Type B pancreatic cell (in vitro differentiated cells): ENCODE measurements around the gene OR8D4. TPM values are rescaled to one million over a fixed set of nuclear protein-coding genes. Genes with fewer than 3 reads are reported as not detected.

Experiments used
- DNase-seq: peaks from one replicate; pipeline ENCODE4 v3.0.0; 2021; ENCODE audit warnings: mixed read lengths; ENCODE audit not compliant: unreplicated experiment; ENCODE audit errors: extremely low spot score
- H3K27ac Mint-ChIP-seq: 2 replicates; pipeline ENCODE4 v1.8.0; 2021; ENCODE audit warnings: mild to moderate bottlenecking, mixed read lengths
- H3K27me3 Mint-ChIP-seq: 2 replicates; pipeline ENCODE4 v1.8.0; 2021; ENCODE audit warnings: mixed read lengths
- H3K36me3 Mint-ChIP-seq: 2 replicates; pipeline ENCODE4 v1.8.0; 2021; ENCODE audit warnings: mixed read lengths
- H3K4me1 Mint-ChIP-seq: one replicate; pipeline ENCODE4 v1.8.0; 2021; ENCODE audit warnings: mixed read lengths; ENCODE audit not compliant: unreplicated experiment
- H3K4me3 Mint-ChIP-seq: 2 replicates; pipeline ENCODE4 v1.8.0; 2021; ENCODE audit warnings: mild to moderate bottlenecking, mixed read lengths
- H3K9me3 Mint-ChIP-seq: 2 replicates; pipeline ENCODE4 v1.8.0; 2021; ENCODE audit warnings: mixed read lengths
- total RNA-seq: library from RNA; stranded (reverse); gene quantifications from 2 replicates; pipeline ENCODE4 v1.2.1, GENCODE V29; 2021; ENCODE audit warnings: low replicate concordance
- TF ChIP-seq, protein P1 (sequence below): fragments of 200-600 bp; sonication (generic); conservative IDR thresholded peaks from 2 replicates; pipeline ENCODE4 v1.5.0; 2021; ENCODE audit warnings: antibody characterized with exemption, mild to moderate bottlenecking

OR8D4 gene
- total RNA-seq, 1 donor from 2014 or later, result not detected

DNA sequence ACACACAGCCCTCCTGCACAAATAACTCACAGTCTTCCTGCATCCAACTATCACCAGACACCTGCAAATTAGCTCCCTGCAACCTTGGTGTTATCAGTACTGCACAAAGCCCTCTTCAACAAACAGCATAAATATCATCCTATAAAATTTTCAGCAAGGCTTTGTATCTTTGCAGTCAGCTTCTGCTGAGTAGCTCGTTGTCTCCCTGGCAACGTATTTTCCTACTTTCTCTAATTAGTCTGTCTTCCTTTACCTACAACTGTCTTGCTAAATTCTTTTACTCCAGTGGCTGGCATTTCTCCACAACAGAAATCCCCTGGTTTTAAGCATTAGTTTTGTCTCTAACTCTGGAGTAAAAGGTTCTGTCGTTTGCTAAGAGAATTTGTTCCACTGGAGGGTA is 3.9 kb downstream of the OR8D4 start:
- Mint-ChIP-seq H3K4me1 (no peaks in the 10 kb centered on the region), H3K9me3 (no peaks in the 10 kb centered on the region), H3K36me3 (no peaks in the 10 kb centered on the region), H3K4me3 (no peak overlapping the region), H3K27me3 (peaks cover 4% of the 10 kb centered on the region), H3K27ac (no peak overlapping the region)
- DNase-seq, result no peak
- TF ChIP-seq, protein P1, sequence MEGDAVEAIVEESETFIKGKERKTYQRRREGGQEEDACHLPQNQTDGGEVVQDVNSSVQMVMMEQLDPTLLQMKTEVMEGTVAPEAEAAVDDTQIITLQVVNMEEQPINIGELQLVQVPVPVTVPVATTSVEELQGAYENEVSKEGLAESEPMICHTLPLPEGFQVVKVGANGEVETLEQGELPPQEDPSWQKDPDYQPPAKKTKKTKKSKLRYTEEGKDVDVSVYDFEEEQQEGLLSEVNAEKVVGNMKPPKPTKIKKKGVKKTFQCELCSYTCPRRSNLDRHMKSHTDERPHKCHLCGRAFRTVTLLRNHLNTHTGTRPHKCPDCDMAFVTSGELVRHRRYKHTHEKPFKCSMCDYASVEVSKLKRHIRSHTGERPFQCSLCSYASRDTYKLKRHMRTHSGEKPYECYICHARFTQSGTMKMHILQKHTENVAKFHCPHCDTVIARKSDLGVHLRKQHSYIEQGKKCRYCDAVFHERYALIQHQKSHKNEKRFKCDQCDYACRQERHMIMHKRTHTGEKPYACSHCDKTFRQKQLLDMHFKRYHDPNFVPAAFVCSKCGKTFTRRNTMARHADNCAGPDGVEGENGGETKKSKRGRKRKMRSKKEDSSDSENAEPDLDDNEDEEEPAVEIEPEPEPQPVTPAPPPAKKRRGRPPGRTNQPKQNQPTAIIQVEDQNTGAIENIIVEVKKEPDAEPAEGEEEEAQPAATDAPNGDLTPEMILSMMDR, result no peak

DNA sequence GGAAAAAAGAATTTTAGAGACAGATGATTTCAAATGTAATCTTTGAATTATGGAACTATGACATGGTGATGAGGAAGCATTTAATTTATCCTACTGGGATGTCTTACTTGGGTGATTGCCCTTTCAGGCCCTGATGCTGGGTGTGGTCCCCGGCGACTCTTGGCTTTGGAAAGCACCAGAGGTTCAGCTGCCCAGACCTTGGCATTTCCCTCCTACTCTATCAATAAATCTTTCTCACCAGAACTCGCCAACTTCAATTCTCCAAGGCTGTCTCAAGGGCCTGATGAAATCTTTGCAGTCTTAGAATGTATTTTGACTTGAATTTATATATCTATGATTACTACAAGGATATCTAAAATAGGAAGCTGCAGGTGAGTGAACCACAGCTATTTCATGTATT is 19.0 kb downstream of the OR8D4 start:
- Mint-ChIP-seq H3K27ac (no peak overlapping the region), H3K4me3 (no peak overlapping the region), H3K27me3 (no peaks in the 10 kb centered on the region), H3K4me1 (no peaks in the 10 kb centered on the region), H3K36me3 (no peaks in the 10 kb centered on the region), H3K9me3 (no peaks in the 10 kb centered on the region)
- TF ChIP-seq, protein P1, result no peak
- no peak for DNase-seq

DNA sequence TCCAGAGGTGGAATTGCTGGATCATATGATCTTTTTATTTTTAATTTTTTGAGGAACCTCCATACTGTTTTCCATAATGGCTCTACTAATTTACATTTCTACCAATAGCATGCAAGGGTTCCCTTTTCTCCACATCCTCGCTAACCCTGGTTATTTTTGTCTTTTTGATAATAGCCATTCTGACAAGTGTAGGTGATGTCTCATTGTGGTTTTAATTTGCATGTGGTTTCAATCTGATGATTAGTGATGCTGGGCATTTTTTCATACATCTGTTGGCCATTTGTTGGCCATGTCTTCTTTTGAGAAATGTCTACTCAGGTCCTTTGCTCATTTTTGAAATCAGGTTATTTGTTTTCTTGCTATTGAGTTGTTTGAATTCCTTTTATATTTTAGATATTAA is 22.1 kb downstream of the OR8D4 start:
- H3K4me3 Mint-ChIP-seq, result no peak overlapping the region
- H3K4me1 Mint-ChIP-seq, result no peaks in the 10 kb centered on the region
- H3K27me3 Mint-ChIP-seq, result no peaks in the 10 kb centered on the region
- TF ChIP-seq, protein P1, result no peak
- DNase-seq, result no peak
- no peak overlapping the region for H3K27ac Mint-ChIP-seq
- no peaks in the 10 kb centered on the region for H3K9me3 Mint-ChIP-seq
- H3K36me3 Mint-ChIP-seq, result no peaks in the 10 kb centered on the region

DNA sequence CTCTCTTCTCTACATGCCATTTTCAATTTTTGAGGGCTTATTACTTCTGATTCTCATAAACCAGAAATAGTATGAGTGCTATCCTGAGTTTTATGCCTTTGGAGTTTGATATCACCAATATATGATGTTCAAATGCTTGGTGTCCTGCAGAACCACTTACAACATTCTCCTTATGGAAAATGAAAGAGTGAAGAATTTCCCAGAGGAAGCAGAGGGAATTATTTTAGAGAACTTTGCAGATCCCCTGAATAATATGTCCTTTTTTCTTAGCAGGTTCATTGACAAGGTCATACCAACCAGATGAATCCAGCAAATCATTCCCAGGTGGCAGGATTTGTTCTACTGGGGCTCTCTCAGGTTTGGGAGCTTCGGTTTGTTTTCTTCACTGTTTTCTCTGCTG is 37.4 kb downstream of the OR8D4 start, which contains the start of gene OR4D5:
Gene OR4D5 (plus strand): TSS at position 301 of the 400 bp plus-strand sequence. CDS start 0 bp downstream, at position 301.
- Mint-ChIP-seq H3K9me3 (no peaks in the 10 kb centered on the region), H3K4me3 (no peak within 1 kb of the TSS), H3K36me3 (no peaks in the 10 kb centered on the region), H3K27ac (no peak within 1 kb of the TSS), H3K4me1 (no peaks in the 10 kb centered on the region), H3K27me3 (no peaks in the 10 kb centered on the region)
- no peak for DNase-seq
- TF ChIP-seq, protein P1, result no peak

DNA sequence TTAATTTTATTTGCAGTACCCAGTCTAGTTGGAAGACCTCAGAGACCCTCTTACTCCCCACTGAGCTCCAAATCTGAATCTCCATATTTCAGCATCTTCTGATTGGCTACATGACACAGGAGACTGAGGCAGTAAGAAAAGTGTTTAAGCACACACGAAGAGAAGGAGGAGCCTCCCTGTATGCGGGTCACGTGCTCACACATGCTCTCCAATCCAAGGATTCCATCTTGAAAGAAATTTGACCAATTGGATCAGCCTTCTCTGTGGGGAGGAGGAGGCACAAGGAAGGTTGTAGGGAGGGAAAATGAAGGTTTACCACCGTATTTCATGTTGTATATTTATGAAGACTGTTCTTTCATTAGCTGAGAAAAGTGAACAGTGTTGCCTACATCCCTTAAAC is 40.4 kb downstream of the OR8D4 start:
- Mint-ChIP-seq H3K27me3 (no peaks in the 10 kb centered on the region), H3K4me1 (no peaks in the 10 kb centered on the region), H3K27ac (no peak overlapping the region), H3K36me3 (no peaks in the 10 kb centered on the region), H3K9me3 (no peaks in the 10 kb centered on the region), H3K4me3 (no peak overlapping the region)
- TF ChIP-seq, protein P1, result no peak
- no peak for DNase-seq

DNA sequence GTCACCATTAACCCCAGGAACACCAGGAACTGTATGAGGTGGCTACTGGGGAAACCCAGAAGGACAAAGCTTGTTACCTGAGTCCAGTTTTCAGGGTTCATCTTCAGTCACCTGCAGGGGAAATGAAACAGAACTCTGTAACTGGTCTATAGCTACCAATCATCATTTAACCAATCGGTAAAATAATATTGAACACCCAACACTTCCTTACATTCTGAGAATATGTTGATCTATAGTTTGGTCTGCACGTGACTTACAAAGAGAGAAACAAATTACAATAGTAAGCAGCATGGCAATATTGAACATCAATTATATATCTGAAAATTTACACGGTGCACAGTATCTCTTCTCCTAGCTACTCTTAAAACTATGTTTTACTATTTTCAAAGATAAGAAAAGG is 41.8 kb downstream of the OR8D4 start, which contains the start of gene OR6T1:
Gene OR6T1 (minus strand): TSS at position 101 of the 400 bp plus-strand sequence. CDS start 0 bp downstream, at position 101.
- no peaks in the 10 kb centered on the region for H3K36me3 Mint-ChIP-seq
- no peaks in the 10 kb centered on the region for H3K9me3 Mint-ChIP-seq

More for the DNA sequence above, 41.8 kb downstream of the OR8D4 start, which contains the start of gene OR6T1:
- Mint-ChIP-seq H3K4me3 (no peak within 1 kb of the TSS), H3K27me3 (no peaks in the 10 kb centered on the region), H3K4me1 (no peaks in the 10 kb centered on the region), H3K27ac (no peak within 1 kb of the TSS)
- no peak for DNase-seq
- TF ChIP-seq, protein P1, result no peak
